CD4-positive, alpha-beta memory T cell (primary cell): ENCODE results near the gene PFKFB3. TPM values are rescaled to one million over a fixed set of nuclear protein-coding genes. Genes with fewer than 3 reads are reported as not detected.
"Not testable (repeated sequence)": the region's sequence is repeated elsewhere in the genome, so short reads cannot be mapped to it uniquely, and the experiment has no call there.

Experiments used
- CTCF ChIA-PET: fragments of 350-600 bp; sonication (Branson Sonifier 250); formaldehyde crosslinking; loops from one replicate; lab custom pipeline; 2021; ENCODE audit warnings: inconsistent platforms; ENCODE audit not compliant: partially characterized antibody; lab: Charles Lee
- POLR2A ChIA-PET: fragments of 350-600 bp; sonication (Branson Sonifier 250); formaldehyde crosslinking; loops from one replicate; lab custom pipeline; 2021; ENCODE audit not compliant: partially characterized antibody; lab: Charles Lee
- DNase-seq, 5 donors: peaks; one replicate each; pipeline versions ENCODE4 v3.0.0 to v3.0.0-alpha.2; 2020 to 2022; ENCODE audit warnings: mixed read lengths in 1 of 5
- H3K27ac ChIP-seq: one replicate; pipeline ENCODE4 v1.7.0; 2013; ENCODE audit warnings: low read depth, low read length
- H3K27me3 ChIP-seq: 2 replicates; pipeline ENCODE4 v1.7.0; 2013; ENCODE audit warnings: mild to moderate bottlenecking, low read length, moderate library complexity; ENCODE audit not compliant: insufficient read depth
- H3K36me3 ChIP-seq: 2 replicates; pipeline ENCODE4 v1.7.0; 2013; ENCODE audit warnings: mild to moderate bottlenecking, low read length, moderate library complexity; ENCODE audit not compliant: insufficient read depth
- H3K4me1 ChIP-seq: 2 replicates; pipeline ENCODE4 v1.7.0; 2013; ENCODE audit warnings: mild to moderate bottlenecking, low read length, moderate library complexity; ENCODE audit not compliant: insufficient read depth
- H3K4me3 ChIP-seq, 2 donors: one replicate each; pipeline ENCODE4 v1.7.0; 2013; ENCODE audit warnings: low read length in 2 of 2, mild to moderate bottlenecking in 1 of 2
- H3K9me3 ChIP-seq, 2 donors: one replicate each; pipeline ENCODE4 v1.7.0; 2013; ENCODE audit warnings: low read length in 2 of 2, control low read depth in 1 of 2; ENCODE audit not compliant: control insufficient read depth in 1 of 2
- H3K27ac Mint-ChIP-seq, 7 donors: one replicate each; pipeline ENCODE4 v1.8.0; 2020 to 2021; ENCODE audit warnings: mixed read lengths in 7 of 7, mild to moderate bottlenecking in 6 of 7, inconsistent platforms in 3 of 7, moderate library complexity in 3 of 7
- H3K27me3 Mint-ChIP-seq, 2 donors: one replicate each; pipeline ENCODE4 v1.8.0; 2020 to 2021; ENCODE audit warnings: mixed read lengths in 2 of 2
- H3K36me3 Mint-ChIP-seq, 2 donors: one replicate each; pipeline ENCODE4 v1.8.0; 2020 to 2021; ENCODE audit warnings: mixed read lengths in 2 of 2, inconsistent platforms in 1 of 2, mild to moderate bottlenecking in 1 of 2
- H3K4me1 Mint-ChIP-seq, 4 donors: one replicate each; pipeline ENCODE4 v1.8.0; 2020 to 2021; ENCODE audit warnings: mixed read lengths in 4 of 4, mild to moderate bottlenecking in 1 of 4
- H3K4me3 Mint-ChIP-seq, 8 donors: one replicate each; pipeline ENCODE4 v1.8.0; 2020 to 2021; ENCODE audit warnings: mixed read lengths in 8 of 8, mild to moderate bottlenecking in 7 of 8, moderate library complexity in 6 of 8, inconsistent platforms in 3 of 8
- H3K9me3 Mint-ChIP-seq, 8 donors: one replicate each; pipeline ENCODE4 v1.8.0; 2020 to 2021; ENCODE audit warnings: mixed read lengths in 8 of 8, mild to moderate bottlenecking in 5 of 8, inconsistent platforms in 3 of 8, moderate library complexity in 1 of 8
- intact Hi-C: fragments of 100-400 bp; cut with micrococcal nuclease; formaldehyde crosslinking; loops from one replicate; pipeline ENCODE4 v1.15.1; 2023
- polyA plus RNA-seq, 2 donors: library from polyadenylated mRNA; unstranded; fragments of 300-500 nt; fragmentation: Illumina TruSeq; gene quantifications; one replicate each; pipeline ENCODE4 v1.2.3, GENCODE V29; 2021
- total RNA-seq, 2 experiments: library from RNA; stranded (reverse); gene quantifications; one replicate each; pipeline ENCODE4 v1.2.3, GENCODE V29; 2021

The PFKFB3 gene
- total and polyA plus RNA-seq, 4 experiments from 2014 or later = 11.8 to 67.1 (median 35.9) TPM

- no peak for DNase-seq
Observed at GRCh38 chr10:6204341-6205191, 1.8 kb downstream of the PFKFB3 start.

DNA sequence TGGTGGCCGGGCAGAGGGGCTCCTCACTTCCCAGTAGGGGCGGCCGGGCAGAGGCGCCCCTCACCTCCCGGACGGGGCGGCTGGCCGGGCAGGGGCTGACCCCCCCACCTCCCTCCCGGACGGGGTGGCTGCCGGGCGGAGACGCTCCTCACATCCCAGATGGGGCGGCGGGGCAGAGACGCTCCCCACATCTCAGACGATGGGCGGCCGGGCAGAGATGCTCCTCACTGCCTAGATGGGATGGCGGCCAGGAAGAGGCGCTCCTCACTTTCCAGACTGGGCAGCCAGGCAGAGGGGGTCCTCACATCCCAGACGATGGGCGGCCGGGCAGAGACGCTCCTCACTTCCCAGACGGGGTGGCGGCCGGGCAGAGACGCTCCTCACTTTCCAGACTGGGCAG lies 3.8 kb downstream of the PFKFB3 start:
- H3K4me3 Mint-ChIP-seq, H3K27ac ChIP-seq, intact Hi-C loops, H3K27me3 ChIP-seq, H3K36me3 Mint-ChIP-seq, CTCF ChIA-PET, DNase-seq, H3K27me3 Mint-ChIP-seq, H3K4me3 ChIP-seq, H3K9me3 ChIP-seq, H3K36me3 ChIP-seq, H3K9me3 Mint-ChIP-seq, POLR2A ChIA-PET, H3K27ac Mint-ChIP-seq: not testable (repeated sequence)
- peaks cover 19 to 39% (median 29%) of the 10 kb centered on the region in 4 donors for H3K4me1 Mint-ChIP-seq
- H3K4me1 ChIP-seq = peaks cover 27% of the 10 kb centered on the region

More at GRCh38 chr10:6204341-6205191, 1.8 kb downstream of the PFKFB3 start:
- Mint-ChIP-seq H3K36me3 (peaks cover 0 to 5% of the 10 kb centered on the region in 2 donors), H3K27me3 (no peaks in the 10 kb centered on the region), H3K27ac (peak overlapping the region in 6 of 7 donors; percentile 6 to 76 (median 46)), H3K4me1 (peaks cover 22 to 52% (median 33%) of the 10 kb centered on the region in 4 donors), H3K9me3 (peaks cover 0 to 2% (median 0%) of the 10 kb centered on the region in 8 donors), H3K4me3 (peak overlapping the region; percentile 74 to 85 (median 81))
- Histone ChIP-seq H3K9me3 (no peaks in the 10 kb centered on the region), H3K4me3 (no peak overlapping the region), H3K27me3 (no peaks in the 10 kb centered on the region), H3K4me1 (peaks cover 27% of the 10 kb centered on the region), H3K36me3 (no peaks in the 10 kb centered on the region), H3K27ac (no peak overlapping the region)
- ChIA-PET POLR2A (interaction anchor here (1.0 to 4.5 kb wide), 4 partner anchors 41 to 202 kb away, joined by 3 to 39 read pairs (median 6); no protein-coding TSS in a partner anchor), CTCF (interaction anchor here (0.6 to 7.9 kb wide), 6 partner anchors 144 to 379 kb away, joined by 3 to 217 read pairs (median 5); no protein-coding TSS in a partner anchor)
- intact Hi-C loops = loop anchor here (5.0 kb wide), 2 partner anchors 117 to 473 kb away; partner anchors contain the start of gene RBM17

DNA sequence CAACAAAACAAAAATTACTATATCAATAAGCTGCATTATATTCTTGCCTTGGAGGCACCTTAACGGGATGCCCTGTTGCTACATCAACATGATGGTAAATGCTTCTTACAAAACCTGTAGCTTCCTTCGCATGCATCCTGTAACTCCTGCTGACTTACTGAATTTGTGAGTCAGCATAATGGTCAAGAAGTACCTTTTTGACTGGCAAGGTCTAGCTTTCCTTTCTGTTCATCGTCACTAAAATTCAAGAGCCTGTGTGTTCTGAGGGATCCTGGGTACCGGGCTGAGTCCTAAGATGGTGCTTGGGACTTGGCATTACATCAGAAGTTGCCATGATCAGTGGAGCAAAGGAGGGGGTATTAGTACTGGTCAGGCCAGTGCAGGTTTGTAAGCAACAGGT lies 4.9 kb downstream of the PFKFB3 start:
- Mint-ChIP-seq H3K9me3 (peaks cover 0 to 2% (median 0%) of the 10 kb centered on the region in 8 donors), H3K4me1 (peaks cover 15 to 35% (median 22%) of the 10 kb centered on the region in 4 donors), H3K27ac (peak overlapping the region in 5 of 7 donors; percentile 25 to 79 (median 65)), H3K27me3 (no peaks in the 10 kb centered on the region), H3K4me3 (peak overlapping the region in 2 of 8 donors; percentile 3 to 17), H3K36me3 (peaks cover 0 to 5% of the 10 kb centered on the region in 2 donors)
- ChIA-PET POLR2A (interaction anchor here (1.2 kb wide), 1 partner anchor 194 kb away, joined by 5 read pairs; no protein-coding TSS in a partner anchor), CTCF (interaction anchor here (1.0 to 1.7 kb wide), 6 partner anchors 34 to 198 kb away, joined by 3 to 10 read pairs (median 4); no protein-coding TSS in a partner anchor)
- Histone ChIP-seq H3K4me1 (peaks cover 18% of the 10 kb centered on the region), H3K36me3 (no peaks in the 10 kb centered on the region), H3K9me3 (no peaks in the 10 kb centered on the region), H3K27me3 (no peaks in the 10 kb centered on the region), H3K4me3 (no peak overlapping the region), H3K27ac (no peak overlapping the region)
- DNase-seq = no peak
- intact Hi-C loops = no loop called here

DNA sequence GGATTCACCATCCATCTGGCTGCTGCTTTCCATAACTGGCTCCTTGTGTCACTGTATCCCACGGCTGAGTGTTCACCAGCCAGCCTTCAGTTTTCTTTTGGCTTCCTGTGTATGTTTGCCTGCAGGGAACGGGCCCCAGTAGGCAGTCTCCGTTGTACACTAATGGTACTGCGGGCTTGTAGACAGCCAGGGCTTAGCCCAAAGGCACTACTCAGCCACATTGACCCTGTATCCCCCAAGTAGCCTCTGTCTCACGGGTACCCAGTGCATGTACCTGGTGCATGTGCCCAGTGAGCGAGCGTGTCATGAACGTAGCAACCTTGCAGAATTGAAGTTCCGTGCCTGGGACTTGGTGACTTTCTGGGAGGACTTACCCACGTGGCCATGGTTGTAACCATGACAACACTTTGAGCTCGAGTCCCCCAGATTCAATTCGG lies 6.1 kb downstream of the PFKFB3 start:
- Mint-ChIP-seq H3K9me3 (no peaks in the 10 kb centered on the region), H3K4me1 (peaks cover 13 to 40% (median 22%) of the 10 kb centered on the region in 4 donors), H3K27ac (peak overlapping the region in 1 of 7 donors; percentile 3), H3K4me3 (peak overlapping the region in 1 of 8 donors; percentile 22), H3K27me3 (no peaks in the 10 kb centered on the region), H3K36me3 (peaks cover 4 to 11% of the 10 kb centered on the region in 2 donors)
- Histone ChIP-seq H3K27ac (no peak overlapping the region), H3K4me1 (peaks cover 16% of the 10 kb centered on the region), H3K36me3 (peaks cover 2% of the 10 kb centered on the region), H3K4me3 (no peak overlapping the region), H3K27me3 (no peaks in the 10 kb centered on the region), H3K9me3 (no peaks in the 10 kb centered on the region)
- ChIA-PET POLR2A (no interaction called here), CTCF (interaction anchor here (0.7 to 1.4 kb wide), 2 partner anchors 18 to 35 kb away, joined by 4 to 5 read pairs; no protein-coding TSS in a partner anchor)
- DNase-seq = no peak
- intact Hi-C loops = no loop called here

DNA sequence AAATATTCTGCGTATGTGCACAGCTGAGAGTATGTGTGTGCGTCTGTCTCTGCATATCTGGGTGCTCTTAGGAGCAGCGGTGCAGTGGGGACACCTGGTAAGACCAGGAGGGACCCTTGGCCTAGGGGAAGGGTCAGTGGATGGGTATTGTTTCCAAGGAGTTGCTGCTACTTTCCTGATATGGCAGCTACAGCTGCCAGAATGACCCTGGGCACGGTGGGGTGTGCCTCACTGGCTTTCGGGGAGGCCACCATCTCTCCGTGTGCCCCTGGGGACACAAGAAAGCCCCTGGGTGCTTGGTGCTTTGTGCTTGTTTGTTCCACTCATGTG lies 8.6 kb downstream of the PFKFB3 start:
- Histone ChIP-seq H3K4me1 (peaks cover 4% of the 10 kb centered on the region), H3K9me3 (no peaks in the 10 kb centered on the region), H3K4me3 (no peak overlapping the region), H3K36me3 (peaks cover 21% of the 10 kb centered on the region), H3K27ac (no peak overlapping the region), H3K27me3 (no peaks in the 10 kb centered on the region)
- H3K27ac Mint-ChIP-seq = peak overlapping the region in 2 of 7 donors; percentile 29 to 32
- ChIA-PET CTCF (no interaction called here), POLR2A (no interaction called here)
- peaks cover 10 to 33% (median 18%) of the 10 kb centered on the region in 4 donors for H3K4me1 Mint-ChIP-seq
- DNase-seq = no peak
- no peaks in the 10 kb centered on the region for H3K9me3 Mint-ChIP-seq
- H3K27me3 Mint-ChIP-seq = no peaks in the 10 kb centered on the region
- intact Hi-C loops = no loop called here
- no peak overlapping the region for H3K4me3 Mint-ChIP-seq
- peaks cover 10 to 26% of the 10 kb centered on the region in 2 donors for H3K36me3 Mint-ChIP-seq

DNA sequence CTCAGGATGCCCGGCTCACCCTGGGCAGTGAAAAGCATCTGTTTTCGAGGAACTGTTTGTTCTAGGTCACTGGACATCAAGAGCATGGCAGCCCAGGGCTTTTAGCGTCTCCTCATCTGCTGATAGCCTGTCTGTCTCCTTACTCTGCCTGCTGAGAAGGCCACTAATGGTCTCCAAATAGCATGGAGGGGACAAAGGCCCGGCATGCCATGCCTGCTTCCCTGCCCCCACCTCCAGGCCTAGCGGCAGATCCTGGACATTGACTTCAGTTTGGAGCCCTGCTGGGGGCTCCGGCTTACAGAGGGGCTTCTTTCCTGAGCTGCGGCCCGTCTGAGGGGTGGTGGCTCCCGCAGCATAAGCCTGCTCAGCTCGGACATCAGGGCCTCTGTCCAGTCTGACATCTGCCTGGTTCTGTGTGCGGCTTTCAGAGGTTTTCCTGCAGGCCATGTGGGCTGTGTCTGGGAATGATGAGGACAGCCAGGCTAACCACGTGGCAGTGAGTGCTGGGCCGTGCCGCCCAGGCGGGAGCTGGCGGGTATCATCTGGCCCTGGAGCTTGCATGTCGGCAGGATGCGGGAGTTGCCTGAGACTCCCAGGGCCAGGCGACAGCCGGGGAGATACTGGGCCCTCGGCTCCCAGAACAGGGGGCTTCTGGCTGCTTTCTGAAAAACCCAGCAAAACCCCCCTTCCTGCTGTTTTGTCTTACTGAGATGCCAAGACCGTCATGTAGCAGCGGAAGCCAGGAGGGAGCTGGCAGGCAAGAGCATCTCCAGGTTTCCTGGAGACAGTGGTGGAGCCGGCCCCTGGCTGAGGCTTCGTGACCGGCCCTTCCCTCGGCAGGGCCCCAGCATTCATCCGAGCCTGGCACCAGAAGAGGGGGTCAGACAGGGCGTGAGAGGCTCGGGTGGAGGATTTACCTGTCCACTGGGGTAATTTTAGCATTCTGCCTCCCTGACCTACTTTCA lies 9.2 kb downstream of the PFKFB3 start:
- no peak overlapping the region for H3K4me3 ChIP-seq
- POLR2A ChIA-PET = no interaction called here
- Mint-ChIP-seq H3K27me3 (no peaks in the 10 kb centered on the region), H3K4me1 (peaks cover 10 to 36% (median 18%) of the 10 kb centered on the region in 4 donors), H3K4me3 (no peak overlapping the region), H3K9me3 (no peaks in the 10 kb centered on the region), H3K36me3 (peaks cover 16 to 33% of the 10 kb centered on the region in 2 donors), H3K27ac (peak overlapping the region in 3 of 7 donors; percentile 29 to 41 (median 32))
- no peak for DNase-seq
- H3K27ac ChIP-seq = no peak overlapping the region
- H3K27me3 ChIP-seq = no peaks in the 10 kb centered on the region
- H3K9me3 ChIP-seq = no peaks in the 10 kb centered on the region
- H3K36me3 ChIP-seq = peaks cover 27% of the 10 kb centered on the region
- intact Hi-C loops = no loop called here
- peaks cover 4% of the 10 kb centered on the region for H3K4me1 ChIP-seq
- CTCF ChIA-PET = interaction anchor here (0.7 to 3.1 kb wide), 2 partner anchors 9 to 17 kb away, joined by 3 to 9 read pairs; partner anchors contain the start of gene PFKFB3
